22Rv1 (cell line): ENCODE data around the gene TASOR2.

Experiments used
- ZFX ChIP-seq: fragments of 450-650 bp; IDR thresholded peaks from 2 replicates; pipeline ENCODE4 v1.6.1; 2017; ENCODE audit warnings: antibody characterized with exemption, borderline replicate concordance
- TF ChIP-seq, protein P1 (sequence below): fragments of 450-650 bp; IDR thresholded peaks from 2 replicates; pipeline ENCODE4 v1.5.1; 2017; ENCODE audit warnings: mild to moderate bottlenecking

DNA sequence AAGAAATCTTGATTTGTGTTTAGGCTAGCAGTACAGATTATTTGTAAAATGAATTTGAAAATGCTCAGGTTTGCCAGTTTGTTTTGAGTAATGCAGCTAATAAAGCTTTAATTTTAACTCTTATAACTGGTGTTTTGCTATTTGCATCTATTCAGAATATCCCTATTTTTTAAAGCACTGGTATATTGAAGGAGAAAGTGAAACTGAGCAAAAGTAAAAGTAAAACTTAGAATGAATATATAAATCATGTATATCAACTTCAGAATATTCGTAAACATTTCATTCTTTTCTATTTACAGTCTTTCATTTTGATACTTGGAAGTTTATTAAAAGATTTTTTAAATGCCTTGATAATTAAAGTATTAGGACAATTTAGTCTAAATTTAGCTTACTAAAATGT is 26.2 kb downstream of the TASOR2 start:
- TF ChIP-seq, protein P1, sequence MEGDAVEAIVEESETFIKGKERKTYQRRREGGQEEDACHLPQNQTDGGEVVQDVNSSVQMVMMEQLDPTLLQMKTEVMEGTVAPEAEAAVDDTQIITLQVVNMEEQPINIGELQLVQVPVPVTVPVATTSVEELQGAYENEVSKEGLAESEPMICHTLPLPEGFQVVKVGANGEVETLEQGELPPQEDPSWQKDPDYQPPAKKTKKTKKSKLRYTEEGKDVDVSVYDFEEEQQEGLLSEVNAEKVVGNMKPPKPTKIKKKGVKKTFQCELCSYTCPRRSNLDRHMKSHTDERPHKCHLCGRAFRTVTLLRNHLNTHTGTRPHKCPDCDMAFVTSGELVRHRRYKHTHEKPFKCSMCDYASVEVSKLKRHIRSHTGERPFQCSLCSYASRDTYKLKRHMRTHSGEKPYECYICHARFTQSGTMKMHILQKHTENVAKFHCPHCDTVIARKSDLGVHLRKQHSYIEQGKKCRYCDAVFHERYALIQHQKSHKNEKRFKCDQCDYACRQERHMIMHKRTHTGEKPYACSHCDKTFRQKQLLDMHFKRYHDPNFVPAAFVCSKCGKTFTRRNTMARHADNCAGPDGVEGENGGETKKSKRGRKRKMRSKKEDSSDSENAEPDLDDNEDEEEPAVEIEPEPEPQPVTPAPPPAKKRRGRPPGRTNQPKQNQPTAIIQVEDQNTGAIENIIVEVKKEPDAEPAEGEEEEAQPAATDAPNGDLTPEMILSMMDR = no peak
- TF ChIP-seq ZFX = no peak
